A549 (cell line): Measurements from ENCODE around the gene LRRC31. TPM values are rescaled to one million over a fixed set of nuclear protein-coding genes. Genes with fewer than 3 reads are reported as not detected.

ENCODE experiments used
- ATAC-seq, 2 experiments: fragments of 200-7000 bp in 1 of 2; fragments of >200 bp in 1 of 2; cut with Nextera tagmentation in 1 of 2; cut with Tn5 transposase in 1 of 2; 3 replicates each; pipeline versions ENCODE4 v1.8.0 to v1.9.1; 2018 to 2020; ENCODE audit warnings: mild to moderate bottlenecking in 1 of 2, moderate library complexity in 1 of 2
- CTCF ChIA-PET: fragments of 300-600 bp; sonication (Branson Sonifier 250); formaldehyde crosslinking; extraction: SDS; loops from one replicate; lab custom pipeline; 2021; ENCODE audit warnings: antibody characterized with exemption, inconsistent platforms; lab: Yijun Ruan, JAX
- POLR2A ChIA-PET: fragments of 350-600 bp; formaldehyde crosslinking; extraction: SDS; loops from one replicate; lab custom pipeline; 2021; ENCODE audit warnings: antibody characterized with exemption, inconsistent platforms; lab: Yijun Ruan, JAX
- DNase-seq, 2 experiments: peaks; one replicate each; pipeline versions ENCODE4 v3.0.0 to v3.0.0-alpha.2; 2011 to 2016; ENCODE audit warnings: low read depth in 1 of 2, low spot score in 1 of 2
- FAIRE-seq: peaks from 2 replicates; lab custom pipeline; 2011; peaks lifted over from hg19 to GRCh38; lab: Jason Lieb, UNC
- H3K27ac ChIP-seq, 2 experiments: fragments of >200 bp; sonication (Bioruptor Twin); formaldehyde crosslinking; 3 replicates each; pipeline ENCODE4 v1.5.1; 2016 to 2017
- H3K4me1 ChIP-seq: fragments of >200 bp; sonication (Bioruptor Twin); formaldehyde crosslinking; 3 replicates; pipeline ENCODE4 v1.6.1; 2016
- H3K4me2 ChIP-seq: fragments of >200 bp; sonication (Bioruptor Twin); formaldehyde crosslinking; 3 replicates; pipeline ENCODE4 v1.6.1; 2016
- H3K4me3 ChIP-seq: fragments of >200 bp; sonication (Bioruptor Twin); formaldehyde crosslinking; 3 replicates; pipeline ENCODE4 v1.5.1; 2016
- H3K9me3 ChIP-seq: fragments of >200 bp; sonication (Bioruptor Twin); formaldehyde crosslinking; 3 replicates; pipeline ENCODE4 v1.6.1; 2016
- ATOH8 ChIP-seq: fragments of 250-450 bp; sonication (Bioruptor Pico); IDR thresholded peaks from 2 replicates; pipeline ENCODE4 v1.5.0; 2020; ENCODE audit warnings: low read depth, mild to moderate bottlenecking, moderate library complexity
- CBX8 ChIP-seq: fragments of 200-600 bp; sonication (generic); IDR thresholded peaks from 2 replicates; pipeline ENCODE4 v1.6.1; 2016
- CEBPB ChIP-seq, 2 experiments: fragments of >200 bp in 1 of 2; sonication (Bioruptor Twin) in 1 of 2; formaldehyde crosslinking in 1 of 2; IDR thresholded peaks; 2 replicates each; pipeline ENCODE4 v1.6.1; 2012 to 2016
- E2F6 ChIP-seq: IDR thresholded peaks from 2 replicates; pipeline ENCODE4 v1.6.1; 2012; ENCODE audit warnings: low read depth, borderline replicate concordance
- EHF ChIP-seq: fragments of 250-450 bp; sonication (Bioruptor Pico); IDR thresholded peaks from 2 replicates; pipeline ENCODE4 v1.5.0; 2020; ENCODE audit warnings: mild to moderate bottlenecking
- EHMT2 ChIP-seq: fragments of 200-600 bp; sonication (generic); IDR thresholded peaks from 2 replicates; pipeline ENCODE4 v1.6.1; 2016; ENCODE audit warnings: antibody characterized with exemption, low read depth, mild to moderate bottlenecking, moderate library complexity
- ELK1 ChIP-seq: fragments of 150-350 bp; IDR thresholded peaks from 2 replicates; pipeline ENCODE4 v1.6.1; 2014; ENCODE audit warnings: low read depth, mild to moderate bottlenecking, low read length
- FOXS1 ChIP-seq: fragments of 250-450 bp; sonication (Bioruptor Pico); IDR thresholded peaks from 2 replicates; pipeline ENCODE4 v1.5.0; 2020; ENCODE audit warnings: mild to moderate bottlenecking, moderate library complexity
- HOXB13 ChIP-seq: fragments of 250-450 bp; sonication (Bioruptor Pico); IDR thresholded peaks from 2 replicates; pipeline ENCODE4 v1.5.0; 2020; ENCODE audit warnings: low read depth, mild to moderate bottlenecking, moderate library complexity
- HOXB5 ChIP-seq: fragments of 250-450 bp; sonication (Bioruptor Pico); IDR thresholded peaks from 2 replicates; pipeline ENCODE4 v1.5.0; 2020; ENCODE audit warnings: mild to moderate bottlenecking, moderate library complexity
- JUNB ChIP-seq: fragments of >200 bp; sonication (Bioruptor Twin); formaldehyde crosslinking; IDR thresholded peaks from 2 replicates; pipeline ENCODE4 v1.6.1; 2016
- KDM5A ChIP-seq: fragments of 200-600 bp; sonication (generic); IDR thresholded peaks from 2 replicates; pipeline ENCODE4 v1.6.1; 2016; ENCODE audit warnings: antibody characterized with exemption, mild to moderate bottlenecking
- MYC ChIP-seq: IDR thresholded peaks from 2 replicates; pipeline ENCODE4 v1.6.1; 2012; ENCODE audit warnings: mild to moderate bottlenecking, inconsistent platforms, low read length, improper control_type of control experiment, borderline replicate concordance
- NFE2L2 ChIP-seq: fragments of 150-350 bp; conservative IDR thresholded peaks from 2 replicates; pipeline ENCODE4 v1.6.1; 2014; ENCODE audit warnings: low read length
- NPAS2 ChIP-seq: fragments of 250-450 bp; sonication (Bioruptor Pico); IDR thresholded peaks from 2 replicates; pipeline ENCODE4 v1.8.0; 2022; ENCODE audit warnings: mild to moderate bottlenecking, moderate library complexity, borderline replicate concordance
- NR3C1 ChIP-seq: fragments of >200 bp; sonication (Bioruptor Twin); formaldehyde crosslinking; IDR thresholded peaks from 3 replicates; pipeline ENCODE4 v1.6.1; 2017
- PHF8 ChIP-seq: fragments of 200-600 bp; sonication (generic); IDR thresholded peaks from 2 replicates; pipeline ENCODE4 v1.6.1; 2016; ENCODE audit warnings: low read depth, mild to moderate bottlenecking, antibody characterized with exemption, moderate library complexity, borderline replicate concordance
- RFX5 ChIP-seq: fragments of 450-650 bp; IDR thresholded peaks from 2 replicates; pipeline ENCODE4 v1.7.1; 2014; ENCODE audit warnings: antibody characterized with exemption, mild to moderate bottlenecking, moderate library complexity
- RNF2 ChIP-seq: fragments of 200-600 bp; sonication (generic); IDR thresholded peaks from 2 replicates; pipeline ENCODE4 v1.6.1; 2016; ENCODE audit warnings: low read depth, mild to moderate bottlenecking, antibody characterized with exemption, moderate library complexity, borderline replicate concordance
- SMC3 ChIP-seq: fragments of >200 bp; sonication (Bioruptor Twin); formaldehyde crosslinking; IDR thresholded peaks from 3 replicates; pipeline ENCODE4 v1.6.1; 2018; ENCODE audit warnings: inconsistent platforms
- SREBF2 ChIP-seq: fragments of 450-650 bp; IDR thresholded peaks from 2 replicates; pipeline ENCODE4 v1.6.1; 2014; ENCODE audit warnings: mild to moderate bottlenecking, moderate library complexity
- TFCP2L1 ChIP-seq: fragments of 250-450 bp; sonication (Bioruptor Pico); IDR thresholded peaks from 2 replicates; pipeline ENCODE4 v1.5.0; 2021; ENCODE audit warnings: mild to moderate bottlenecking
- ZC3H11A ChIP-seq: fragments of 450-650 bp; IDR thresholded peaks from 2 replicates; pipeline ENCODE4 v1.6.1; 2014; ENCODE audit warnings: antibody characterized with exemption, mild to moderate bottlenecking
- ZFP36 ChIP-seq: fragments of 450-650 bp; IDR thresholded peaks from 2 replicates; pipeline ENCODE4 v1.6.1; 2014; ENCODE audit warnings: borderline replicate concordance; ENCODE audit not compliant: partially characterized antibody
- ZNF302 ChIP-seq: fragments of 250-450 bp; sonication (Bioruptor Pico); IDR thresholded peaks from 2 replicates; pipeline ENCODE4 v1.9.0; 2021; ENCODE audit warnings: inconsistent platforms, mild to moderate bottlenecking, moderate library complexity
- ZSCAN20 ChIP-seq: fragments of 250-450 bp; sonication (Bioruptor Pico); IDR thresholded peaks from 2 replicates; pipeline ENCODE4 v1.8.0; 2022; ENCODE audit warnings: mild to moderate bottlenecking, moderate library complexity
- WGBS: methylation state at CpG from one replicate; pipeline ENCODE4 v1.1.6; 2017; ENCODE audit errors: missing lambda C conversion rate; 5-methylcytosine and 5-hydroxymethylcytosine counted together
- polyA plus RNA-seq, 4 experiments: library from polyadenylated mRNA; depleted of rRNA in 3 of 4; stranded (reverse); fragments of >200 nt; fragmentation: RNase III in 1 of 4; extraction: RNeasy Plus Mini Kit Qiagen cat#74134 plus additional on column Dnase treatment in 1 of 4; gene quantifications; 2 replicates in 3 of 4; 3 replicates in 1 of 4; pipeline ENCODE4 v1.2.3, GENCODE V29; 2011 to 2017

Gene LRRC31
- polyA plus RNA-seq, 2 of the 4 experiments (the other 2 are of a cell fraction) = 0.04 to 0.27 TPM

- ChIA-PET POLR2A (no interaction called here), CTCF (no interaction called here)
- Histone ChIP-seq H3K27ac (no peak overlapping the region), H3K4me1 (no peaks in the 10 kb centered on the region), H3K4me3 (no peak overlapping the region), H3K4me2 (no peak overlapping the region), H3K9me3 (no peaks in the 10 kb centered on the region)
- ATAC-seq (no peak), DNase-seq (no peak), FAIRE-seq (no peak)
- WGBS = 42% methylated on average over 4 of the region's 4 CpGs
- TF ChIP-seq EHMT2 (no peak), PHF8 (no peak), RFX5 (no peak), SREBF2 (no peak), ZFP36 (no peak), FOXS1 (no peak), NPAS2 (CRISPR knock-in tag) (no peak)
Measured at GRCh38 chr3:169827712-169828111, 42.0 kb downstream of the LRRC31 start.

- Histone ChIP-seq H3K27ac (no peak overlapping the region), H3K4me1 (no peaks in the 10 kb centered on the region)
- ATAC-seq = no peak
- POLR2A ChIA-PET = no interaction called here
- 54% methylated on average over 3 of the region's 3 CpGs for WGBS
- TF ChIP-seq NR3C1 (no peak), EHF (no peak), E2F6 (no peak), RNF2 (no peak), JUNB (no peak)
- TF ChIP-seq, all 56 proteins: peak for 0
- CTCF ChIA-PET = no interaction called here
- FAIRE-seq (no peak), DNase-seq (no peak)
- Histone ChIP-seq H3K9me3 (no peaks in the 10 kb centered on the region), H3K4me3 (no peak overlapping the region), H3K4me2 (no peak overlapping the region)
Measured at GRCh38 chr3:169825316-169825715, 44.4 kb downstream of the LRRC31 start.

GRCh38 chr3:169822983-169823382 lies 46.8 kb downstream of the LRRC31 start:
- Histone ChIP-seq H3K9me3 (no peaks in the 10 kb centered on the region), H3K4me2 (peak overlapping the region; percentile 96), H3K4me1 (no peaks in the 10 kb centered on the region), H3K4me3 (peak overlapping the region; percentile 52), H3K27ac (no peak overlapping the region)
- ChIA-PET CTCF (no interaction called here), POLR2A (interaction anchor here (1.0 kb wide), 1 partner anchor 50 kb away, joined by 3 read pairs; the partner anchor contains the start of gene MYNN)
- FAIRE-seq = no peak
- TF ChIP-seq TFCP2L1 = no peak
- no peak for TF ChIP-seq JUNB
- no peak for TF ChIP-seq CBX8
- no peak for TF ChIP-seq ZNF302 (CRISPR knock-in tag)
- no peak for TF ChIP-seq SMC3
- TF ChIP-seq ELK1 = no peak
- TF ChIP-seq KDM5A = no peak
- TF ChIP-seq MYC = no peak
- TF ChIP-seq ZSCAN20 = no peak
- peak in 1 of 2 experiments; percentile 28; a peak in 3 of 6 replicates for ATAC-seq
- no peak for DNase-seq
- 28% methylated on average over 6 of the region's 6 CpGs for WGBS

- CTCF ChIA-PET = interaction anchor here (0.6 to 1.3 kb wide), 3 partner anchors 40 to 713 kb away, joined by 3 to 4 read pairs (median 3); no protein-coding TSS in a partner anchor
- peak overlapping the region; percentile 52 for H3K4me3 ChIP-seq
- WGBS = 2% methylated on average over 18 of the region's 20 CpGs
- no peak for FAIRE-seq
- no peak for TF ChIP-seq HOXB13 (CRISPR knock-in tag)
- no peak for TF ChIP-seq ATOH8
- TF ChIP-seq E2F6 = no peak
- TF ChIP-seq EHMT2 = no peak
- TF ChIP-seq ZC3H11A = no peak
- no peak for TF ChIP-seq ZFP36
- TF ChIP-seq CEBPB (IDR thresholded peaks at IDR 0.05) = no peak
- no peak for TF ChIP-seq HOXB5 (CRISPR knock-in tag)
- no peak for TF ChIP-seq SREBF2
- no peak for TF ChIP-seq RNF2
- no peak for TF ChIP-seq MYC
- TF ChIP-seq NPAS2 (CRISPR knock-in tag) = no peak
- TF ChIP-seq NFE2L2 = no peak
- H3K4me1 ChIP-seq = no peaks in the 10 kb centered on the region
- H3K4me2 ChIP-seq = peak overlapping the region; percentile 96
- no peaks in the 10 kb centered on the region for H3K9me3 ChIP-seq
- peak; percentile 60 to 68 for ATAC-seq
- no peak overlapping the region for H3K27ac ChIP-seq
- POLR2A ChIA-PET = interaction anchor here (1.0 kb wide), 1 partner anchor 50 kb away, joined by 3 read pairs; the partner anchor contains the start of gene MYNN
- DNase-seq = no peak
Measured at GRCh38 chr3:169822540-169822939, 47.2 kb downstream of the LRRC31 start.
